ENCODE measurements around the gene CDKN1B.

- no peak for TF ChIP-seq CTCF (IDR thresholded peaks at IDR 0.05)
- no peak for TF ChIP-seq POLR2A (IDR thresholded peaks at IDR 0.05)
These were observed 1.2 kb downstream of the CDKN1B start for GRCh38 chr12:12718381-12718759.
